ENCODE data around the gene TMEM218. TPM values are rescaled to one million over a fixed set of nuclear protein-coding genes. Genes with fewer than 3 reads are reported as not detected.

Gene TMEM218
- total and polyA plus RNA-seq, 2 donors (not counting 3 experiments of a cell fraction or from before 2014, with no cell fraction given): 23.8 to 45.1 TPM

DNA sequence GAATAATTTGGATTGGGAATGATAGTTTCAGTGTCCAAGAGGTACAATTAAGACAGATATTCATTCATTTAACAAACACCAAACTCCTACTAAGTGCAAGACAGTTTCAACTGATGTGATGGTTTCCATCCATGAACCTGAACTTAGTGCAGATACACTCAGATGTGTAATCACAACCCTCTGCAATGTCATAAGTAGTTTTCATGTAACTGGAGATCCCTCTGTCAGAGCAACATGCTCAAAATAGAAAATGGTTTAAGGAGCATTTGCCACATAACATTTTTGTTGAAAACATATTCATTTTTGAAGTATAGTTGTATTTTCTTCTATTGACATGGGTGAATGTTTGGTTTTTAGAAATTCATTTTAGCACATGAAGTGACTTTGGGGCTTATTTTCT, 36.6 kb upstream of the TMEM218 start:
- Histone ChIP-seq H3K4me1 (ENCODE audit: control insufficient read depth, extremely low read depth, insufficient read depth, low read length) (no peaks in the 10 kb centered on the region), H3K4me3 (replicated peaks in 1 of 3; ENCODE audit: insufficient read depth in 1 of 3, low read depth in 1 of 3, low read length in 3 of 3) (no peak overlapping the region), H3K9me1 (replicated peaks; ENCODE audit: control insufficient read depth, extremely low read depth, insufficient read depth, low read length) (no peaks in the 10 kb centered on the region), H3K27me3 (ENCODE audit: control insufficient read depth in 2 of 2, insufficient read depth in 2 of 2, low read length in 2 of 2) (peaks cover 8 to 13% of the 10 kb centered on the region in 2 experiments), H3K9ac (replicated peaks; ENCODE audit: extremely low read depth, insufficient read depth, low read length) (no peak overlapping the region), H3K27ac (ENCODE audit: insufficient read depth, low read depth, low read length) (no peak overlapping the region), H4K20me1 (replicated peaks; ENCODE audit: control insufficient read depth, extremely low read depth, insufficient read depth, low read length) (no peaks in the 10 kb centered on the region), H3K79me2 (ENCODE audit: control insufficient read depth, insufficient read depth, low read length) (no peaks in the 10 kb centered on the region), H3K9me3 (replicated peaks; ENCODE audit: control insufficient read depth, insufficient read depth, low read length) (no peaks in the 10 kb centered on the region), H3K36me3 (ENCODE audit: control insufficient read depth in 2 of 2, extremely low read depth in 1 of 2, insufficient read depth in 2 of 2, low read length in 2 of 2) (no peaks in the 10 kb centered on the region), H2AFZ (ENCODE audit: low read depth, low read length) (no peak overlapping the region), H3K4me2 (ENCODE audit: insufficient read depth, low read length) (no peak overlapping the region)
- CTCF ChIA-PET: interaction anchor here (1.3 to 2.5 kb wide), 3 partner anchors 17 to 198 kb away, joined by 3 to 10 read pairs (median 7); partner anchors contain the start of gene PKNOX2
- DNase-seq (ENCODE audit: low read depth, low spot score) (no peak), FAIRE-seq (no peak)
- no peak for TF ChIP-seq GATA2 (IDR thresholded peaks at IDR 0.05; ENCODE audit: insufficient read depth, insufficient read length, low read depth, low read length)
- no peak for TF ChIP-seq FOS (IDR thresholded peaks at IDR 0.05; ENCODE audit: borderline replicate concordance, insufficient read depth, low read length)
- TF ChIP-seq POLR2AphosphoS5 (IDR thresholded peaks at IDR 0.05; ENCODE audit: insufficient read depth, low read depth, low read length): no peak
- TF ChIP-seq, protein P1, sequence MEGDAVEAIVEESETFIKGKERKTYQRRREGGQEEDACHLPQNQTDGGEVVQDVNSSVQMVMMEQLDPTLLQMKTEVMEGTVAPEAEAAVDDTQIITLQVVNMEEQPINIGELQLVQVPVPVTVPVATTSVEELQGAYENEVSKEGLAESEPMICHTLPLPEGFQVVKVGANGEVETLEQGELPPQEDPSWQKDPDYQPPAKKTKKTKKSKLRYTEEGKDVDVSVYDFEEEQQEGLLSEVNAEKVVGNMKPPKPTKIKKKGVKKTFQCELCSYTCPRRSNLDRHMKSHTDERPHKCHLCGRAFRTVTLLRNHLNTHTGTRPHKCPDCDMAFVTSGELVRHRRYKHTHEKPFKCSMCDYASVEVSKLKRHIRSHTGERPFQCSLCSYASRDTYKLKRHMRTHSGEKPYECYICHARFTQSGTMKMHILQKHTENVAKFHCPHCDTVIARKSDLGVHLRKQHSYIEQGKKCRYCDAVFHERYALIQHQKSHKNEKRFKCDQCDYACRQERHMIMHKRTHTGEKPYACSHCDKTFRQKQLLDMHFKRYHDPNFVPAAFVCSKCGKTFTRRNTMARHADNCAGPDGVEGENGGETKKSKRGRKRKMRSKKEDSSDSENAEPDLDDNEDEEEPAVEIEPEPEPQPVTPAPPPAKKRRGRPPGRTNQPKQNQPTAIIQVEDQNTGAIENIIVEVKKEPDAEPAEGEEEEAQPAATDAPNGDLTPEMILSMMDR (IDR thresholded peaks at IDR 0.05; ENCODE audit: extremely low read depth in 1 of 2, insufficient read depth in 1 of 2, low read depth in 1 of 2, low read length in 2 of 2): no peak
- TF ChIP-seq POLR2A (IDR thresholded peaks at IDR 0.05; ENCODE audit: low read depth, low read length): no peak
- no peak for TF ChIP-seq MYC (IDR thresholded peaks at IDR 0.05; ENCODE audit: low read depth, low read length)
- no peak for TF ChIP-seq JUN (IDR thresholded peaks at IDR 0.05; ENCODE audit: borderline replicate concordance, insufficient read depth, insufficient read length, low read depth)
- TF ChIP-seq, protein P2, sequence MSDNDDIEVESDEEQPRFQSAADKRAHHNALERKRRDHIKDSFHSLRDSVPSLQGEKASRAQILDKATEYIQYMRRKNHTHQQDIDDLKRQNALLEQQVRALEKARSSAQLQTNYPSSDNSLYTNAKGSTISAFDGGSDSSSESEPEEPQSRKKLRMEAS (IDR thresholded peaks at IDR 0.05; ENCODE audit: insufficient read depth, insufficient read length): no peak
- TF ChIP-seq EZH2 (IDR thresholded peaks at IDR 0.05; ENCODE audit: borderline replicate concordance, low read depth, low read length, severe bottlenecking): no peak
- no TSS peak for BruUV-seq (replicated peaks)
- dilution Hi-C loops (cut with MboI; ENCODE audit: extremely low pct_ligation_motif_present, low sequenced_read_pairs): no loop called here
- POLR2A ChIA-PET: no interaction called here
- intact Hi-C loops (cut with micrococcal nuclease): no loop called here
